HEK293T (cell line): ENCODE measurements around the gene CDH8.
"Not testable (repeated sequence)": the region's sequence is repeated elsewhere in the genome, so short reads cannot be mapped to it uniquely, and the experiment has no call there.

Experiments
- ELF4 ChIP-seq: fragments of 450-650 bp; IDR thresholded peaks from 2 replicates; pipeline ENCODE4 v1.6.1; 2017; ENCODE audit warnings: antibody characterized with exemption
- NFRKB ChIP-seq: fragments of 450-650 bp; IDR thresholded peaks from 2 replicates; pipeline ENCODE4 v1.6.1; 2016; ENCODE audit warnings: mild to moderate bottlenecking, moderate library complexity
- SP1 ChIP-seq: fragments of 450-650 bp; IDR thresholded peaks from 2 replicates; pipeline ENCODE4 v1.6.1; 2017
- TF ChIP-seq, protein P1 (sequence below): fragments of 450-650 bp; IDR thresholded peaks from 2 replicates; pipeline ENCODE4 v1.6.1; 2016

DNA sequence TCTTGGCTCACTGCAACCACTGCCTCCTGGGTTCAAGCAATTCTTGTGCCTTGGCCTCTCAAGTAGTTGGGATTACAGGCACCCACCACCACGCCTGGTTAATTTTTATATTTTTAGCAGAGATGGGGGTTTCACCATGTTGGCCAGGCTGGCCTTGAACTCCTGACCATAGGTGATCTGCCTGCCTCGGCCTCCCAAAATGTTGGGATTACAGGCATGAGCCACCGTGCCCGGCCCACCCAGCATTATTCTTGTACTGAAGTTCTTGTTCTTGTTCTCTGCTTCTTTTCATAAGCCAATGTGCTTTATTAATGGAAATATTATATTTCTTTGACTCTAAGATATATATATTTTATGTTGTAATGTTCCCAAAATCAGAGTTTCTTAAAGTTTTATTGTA lies 336.6 kb downstream of the CDH8 start:
- TF ChIP-seq, protein P1, sequence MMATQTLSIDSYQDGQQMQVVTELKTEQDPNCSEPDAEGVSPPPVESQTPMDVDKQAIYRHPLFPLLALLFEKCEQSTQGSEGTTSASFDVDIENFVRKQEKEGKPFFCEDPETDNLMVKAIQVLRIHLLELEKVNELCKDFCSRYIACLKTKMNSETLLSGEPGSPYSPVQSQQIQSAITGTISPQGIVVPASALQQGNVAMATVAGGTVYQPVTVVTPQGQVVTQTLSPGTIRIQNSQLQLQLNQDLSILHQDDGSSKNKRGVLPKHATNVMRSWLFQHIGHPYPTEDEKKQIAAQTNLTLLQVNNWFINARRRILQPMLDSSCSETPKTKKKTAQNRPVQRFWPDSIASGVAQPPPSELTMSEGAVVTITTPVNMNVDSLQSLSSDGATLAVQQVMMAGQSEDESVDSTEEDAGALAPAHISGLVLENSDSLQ, result not testable (repeated sequence)
- not testable (repeated sequence) for TF ChIP-seq ELF4, SP1, NFRKB
